Esophagus squamous epithelium (tissue), 4 donors: ENCODE data around the gene ADARB2.

Source experiments
- CTCF ChIP-seq, 6 experiments: fragments of 450-650 bp in 4 of 6; fragments of 200-600 bp in 2 of 6; sonication (generic) in 2 of 6; IDR thresholded peaks; one replicate each; pipeline ENCODE4 v1.5.1; 2016 to 2019; ENCODE audit warnings: antibody characterized with exemption in 6 of 6, mild to moderate bottlenecking in 4 of 6, moderate library complexity in 4 of 6
- POLR2A ChIP-seq, 4 donors: fragments of 450-650 bp; IDR thresholded peaks; one replicate each; pipeline ENCODE4 v1.6.1; 2017; ENCODE audit warnings: antibody characterized with exemption in 4 of 4, mild to moderate bottlenecking in 4 of 4, moderate library complexity in 3 of 4

- no peak for TF ChIP-seq CTCF (IDR thresholded peaks at IDR 0.05)
- TF ChIP-seq POLR2A (IDR thresholded peaks at IDR 0.05), result no peak
These were observed 170.2 kb downstream of the ADARB2 start for GRCh38 chr10:1567152-1567551.
